Activated naive CD4-positive, alpha-beta T cell treated with Interleukin-2 at 50 U/mL for 16 hours (primary cell): ENCODE data around the gene RTN4RL1.
A peak's percentile ranks its signal among the peaks of the same experiment; 100 is the strongest.

ENCODE experiments used
- DNase-seq: peaks from one replicate; pipeline ENCODE4 v3.0.0-alpha.2; 2020

RTN4RL1 gene

GRCh38 chr17:2059547-2060384 lies 34.6 kb upstream of the RTN4RL1 start:
- DNase-seq = no peak

- peak; percentile 72 for DNase-seq
Measured at GRCh38 chr17:2058586-2059546, 33.7 kb upstream of the RTN4RL1 start.

DNA sequence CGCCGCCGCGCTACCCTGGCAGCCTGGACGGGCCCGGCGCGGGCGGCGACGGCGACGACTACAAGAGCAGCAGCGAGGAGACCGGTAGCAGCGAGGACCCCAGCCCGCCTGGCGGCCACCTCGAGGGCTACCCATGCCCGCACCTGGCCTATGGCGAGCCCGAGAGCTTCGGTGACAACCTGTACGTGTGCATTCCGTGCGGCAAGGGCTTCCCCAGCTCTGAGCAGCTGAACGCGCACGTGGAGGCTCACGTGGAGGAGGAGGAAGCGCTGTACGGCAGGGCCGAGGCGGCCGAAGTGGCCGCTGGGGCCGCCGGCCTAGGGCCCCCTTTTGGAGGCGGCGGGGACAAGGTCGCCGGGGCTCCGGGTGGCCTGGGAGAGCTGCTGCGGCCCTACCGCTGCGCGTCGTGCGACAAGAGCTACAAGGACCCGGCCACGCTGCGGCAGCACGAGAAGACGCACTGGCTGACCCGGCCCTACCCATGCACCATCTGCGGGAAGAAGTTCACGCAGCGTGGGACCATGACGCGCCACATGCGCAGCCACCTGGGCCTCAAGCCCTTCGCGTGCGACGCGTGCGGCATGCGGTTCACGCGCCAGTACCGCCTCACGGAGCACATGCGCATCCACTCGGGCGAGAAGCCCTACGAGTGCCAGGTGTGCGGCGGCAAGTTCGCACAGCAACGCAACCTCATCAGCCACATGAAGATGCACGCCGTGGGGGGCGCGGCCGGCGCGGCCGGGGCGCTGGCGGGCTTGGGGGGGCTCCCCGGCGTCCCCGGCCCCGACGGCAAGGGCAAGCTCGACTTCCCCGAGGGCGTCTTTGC lies 32.8 kb upstream of the RTN4RL1 start:
- DNase-seq = peak; percentile 9

- no peak for DNase-seq
Measured at GRCh38 chr17:2057175-2057759, 32.1 kb upstream of the RTN4RL1 start.

- peak; percentile 56 for DNase-seq
Measured at GRCh38 chr17:2056206-2057174, 31.4 kb upstream of the RTN4RL1 start.

GRCh38 chr17:2055292-2056205 lies 30.4 kb upstream of the RTN4RL1 start:
- DNase-seq = peak; percentile 33

DNA sequence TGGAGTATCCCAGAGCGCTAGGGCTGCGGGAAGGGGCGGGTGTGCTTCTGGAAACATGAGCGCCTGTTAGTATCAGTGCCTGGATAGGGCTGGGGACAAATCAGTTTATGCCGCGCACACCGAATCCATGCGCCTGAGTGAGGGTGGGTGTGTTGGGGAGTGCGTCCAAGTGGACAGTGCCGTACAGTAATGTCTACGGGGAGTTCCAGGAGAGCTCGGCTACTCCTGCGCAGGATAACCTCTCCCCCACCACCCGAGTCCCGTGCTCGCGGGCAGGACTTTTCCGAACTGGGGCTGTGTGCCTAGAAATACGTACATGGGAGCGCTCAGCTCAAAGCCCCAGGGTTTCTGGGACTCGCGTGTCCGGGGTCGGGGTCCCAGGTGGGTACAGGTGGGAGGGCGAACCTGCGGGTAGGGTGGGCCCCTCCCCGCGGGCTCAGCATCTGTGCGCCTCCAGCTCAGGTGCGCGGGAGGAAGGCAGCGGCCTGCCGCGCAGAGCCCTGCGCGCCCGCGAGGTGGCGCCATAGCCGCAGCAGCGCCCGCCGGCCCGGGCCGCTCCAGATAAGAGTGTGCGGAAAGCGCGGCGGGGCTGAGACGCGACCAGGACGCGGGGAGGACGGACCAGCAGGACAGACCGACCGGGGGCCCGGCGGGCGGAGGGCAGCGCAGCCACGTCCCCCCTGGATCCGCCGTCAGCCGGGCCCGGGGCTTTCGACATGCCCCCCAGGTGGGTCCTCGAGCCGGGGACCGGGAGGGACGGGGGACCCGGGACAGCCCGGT lies 29.6 kb upstream of the RTN4RL1 start, which contains the start of gene HIC1:
Gene HIC1 (plus strand): TSS at position 592 of the 780 bp plus-strand sequence. CDS start 1,588 bp downstream, outside the sequence.
- peak; percentile 83 for DNase-seq

GRCh38 chr17:2054262-2054511 lies 29.1 kb upstream of the RTN4RL1 start:
- DNase-seq = no peak

DNA sequence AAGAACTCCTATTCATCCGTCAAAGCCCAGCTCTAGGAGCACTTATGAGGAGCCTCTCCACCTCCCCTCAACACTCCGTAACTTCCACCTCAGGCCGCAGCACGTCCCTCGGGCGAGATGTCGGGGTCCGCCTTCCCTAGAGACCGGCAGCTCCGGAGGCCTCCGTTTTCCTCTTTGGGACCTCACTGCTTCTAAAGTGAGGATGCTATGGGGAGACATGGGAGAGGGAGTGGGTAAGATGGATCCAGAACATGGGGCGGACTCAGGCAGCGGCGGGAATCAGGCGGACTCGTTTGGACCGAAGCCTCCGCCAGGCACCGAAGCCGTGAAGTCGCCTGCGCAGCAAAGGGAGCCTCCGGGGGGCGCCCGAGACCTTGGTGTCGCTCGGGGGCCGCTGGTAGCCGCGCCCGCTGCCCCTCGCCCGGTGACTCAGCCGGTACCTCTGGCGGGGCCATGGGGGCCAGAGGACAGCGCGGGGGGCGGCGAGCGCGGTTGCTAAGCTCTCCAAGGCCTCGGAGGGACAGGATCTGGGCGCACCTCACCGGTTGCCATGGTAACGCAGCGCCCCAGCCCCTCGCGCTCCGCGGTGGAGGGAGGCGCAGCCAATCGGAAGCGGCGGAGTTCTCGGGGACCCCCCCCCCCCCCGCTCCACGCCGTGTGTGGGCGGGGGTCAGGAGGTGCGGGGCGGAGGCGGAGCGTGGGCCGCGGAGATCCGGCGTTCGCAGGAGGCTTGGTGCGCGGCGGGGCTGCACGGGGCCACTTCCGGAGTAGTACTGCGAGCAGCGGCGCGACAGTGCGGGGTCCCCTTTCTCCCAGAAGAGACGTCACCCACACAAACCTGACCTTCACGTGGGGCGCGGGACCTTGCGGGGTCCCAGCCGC lies 28.5 kb upstream of the RTN4RL1 start:
- DNase-seq = peak; percentile 80

DNA sequence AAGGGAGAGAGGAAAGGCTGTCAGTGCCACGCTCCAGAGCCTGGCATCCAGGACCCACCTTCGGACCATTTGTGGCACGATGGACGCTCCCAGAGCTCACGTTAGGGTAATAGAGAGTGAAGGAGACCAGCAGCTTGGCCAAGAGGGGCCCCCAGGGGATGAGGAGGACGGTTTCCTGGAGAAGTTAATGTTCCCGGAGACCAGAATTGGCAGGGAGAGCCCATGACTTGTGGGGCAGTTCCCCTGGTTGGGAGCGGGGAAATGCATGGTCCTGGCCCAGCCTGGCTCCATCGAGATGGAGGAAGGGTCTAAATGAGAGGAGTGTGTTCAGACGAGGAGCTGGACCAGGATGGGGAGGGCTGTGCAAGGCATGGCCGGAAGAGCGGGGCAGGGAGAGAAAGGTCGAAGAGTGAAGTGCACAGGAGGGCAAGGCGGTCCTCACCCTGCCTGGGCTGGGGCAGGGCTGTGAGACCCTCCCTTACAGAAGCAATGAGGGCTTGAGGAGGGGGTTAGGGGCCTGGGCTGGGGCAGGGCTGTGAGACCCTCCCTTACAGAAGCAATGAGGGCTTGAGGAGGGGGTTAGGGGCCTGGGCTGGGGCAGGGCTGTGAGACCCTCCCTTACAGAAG lies 26.9 kb upstream of the RTN4RL1 start:
- DNase-seq = no peak

DNA sequence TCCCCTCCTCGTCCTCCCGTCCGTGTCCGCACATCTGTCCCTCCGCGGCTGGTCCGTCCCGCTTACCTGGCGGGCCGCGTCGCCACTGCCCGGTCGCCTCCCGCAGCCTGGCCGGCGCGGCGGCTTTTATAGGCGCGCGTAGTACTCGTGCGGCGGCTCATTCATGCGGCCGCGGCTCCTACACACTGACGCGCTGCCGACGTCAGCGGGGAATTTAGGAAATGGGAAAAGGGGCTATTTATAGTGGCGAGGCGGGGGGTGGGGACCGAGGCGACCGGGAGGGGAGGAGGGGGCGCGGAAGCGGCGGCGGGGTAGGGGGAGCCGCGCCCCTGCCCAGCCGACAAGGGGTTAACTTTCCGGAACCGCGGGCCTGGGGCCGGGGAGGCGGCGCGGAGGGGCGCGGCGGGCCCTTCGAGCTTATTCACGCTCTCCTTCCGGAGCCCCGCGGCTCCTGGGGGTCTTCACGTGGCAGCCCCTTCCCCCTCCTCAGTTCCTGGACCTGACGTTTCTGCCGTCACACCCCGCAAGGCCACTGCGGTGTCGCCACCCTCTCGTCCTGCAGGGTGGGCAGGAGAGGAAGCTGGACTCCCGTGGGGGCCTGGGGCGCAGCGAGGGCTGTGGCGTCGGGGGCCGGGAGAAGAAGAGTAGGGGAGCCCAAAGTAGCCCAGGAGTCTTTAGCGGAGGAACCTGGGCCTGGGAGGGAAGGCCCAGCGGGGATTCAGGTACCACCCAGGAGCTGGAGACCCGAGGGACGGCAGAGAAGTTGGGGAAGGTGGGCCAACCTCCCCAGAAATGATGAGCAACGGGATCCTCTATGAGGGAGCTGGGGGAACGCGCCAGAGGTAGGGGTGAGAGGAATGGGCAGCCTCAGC lies 26.2 kb upstream of the RTN4RL1 start:
- peak; percentile 24 for DNase-seq

- DNase-seq = peak; percentile 75
Measured at GRCh38 chr17:2050300-2051060, 25.3 kb upstream of the RTN4RL1 start.

DNA sequence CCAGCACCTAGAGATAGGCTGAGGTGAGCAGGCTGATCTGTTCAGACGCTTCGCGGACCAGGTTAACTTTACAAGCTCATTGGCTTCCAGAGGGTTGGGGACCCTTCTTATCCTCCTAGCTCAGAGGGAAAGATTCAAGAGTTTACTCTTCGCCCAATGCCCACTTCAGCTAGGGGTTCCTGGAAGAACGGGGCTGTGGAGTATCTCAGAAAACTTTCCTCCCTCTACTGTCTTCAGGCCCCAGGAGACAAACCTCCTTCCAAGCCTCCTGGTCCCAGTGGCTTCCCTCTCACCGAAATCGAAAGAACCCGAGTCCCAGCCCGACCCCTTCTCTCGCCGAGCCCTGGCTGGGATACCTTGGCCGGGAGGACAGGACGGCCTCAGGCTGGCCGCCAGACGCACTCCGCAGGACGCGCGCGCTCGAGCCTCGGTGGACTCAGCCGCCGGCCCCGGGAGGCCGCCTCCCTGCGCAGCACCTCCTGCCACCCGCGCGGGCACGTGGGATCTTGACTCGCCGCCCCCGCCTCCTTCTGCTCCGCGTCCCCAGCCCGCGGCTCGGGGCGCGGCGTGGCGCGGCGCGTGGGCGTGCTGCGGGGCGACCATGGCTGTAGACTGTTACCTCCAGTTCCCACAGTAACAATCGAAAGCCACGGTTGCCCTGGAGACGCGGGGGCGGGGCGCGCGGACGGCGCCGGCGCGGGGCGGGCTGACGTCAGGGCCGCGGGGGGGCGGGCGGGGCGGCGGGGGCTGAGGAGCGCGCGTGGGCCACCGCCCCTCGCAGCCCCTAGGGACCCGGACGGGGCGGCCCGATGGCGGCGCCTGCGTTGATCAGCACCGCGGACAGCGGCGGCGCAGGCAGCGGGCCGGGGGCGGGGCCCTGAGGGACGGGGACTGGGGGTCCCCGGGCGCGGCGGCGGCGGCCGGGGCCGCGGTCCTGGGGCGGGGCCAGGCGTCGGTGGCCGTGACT lies 24.5 kb upstream of the RTN4RL1 start:
- peak; percentile 92 for DNase-seq

GRCh38 chr17:2048805-2049204 lies 23.7 kb upstream of the RTN4RL1 start:
- no peak for DNase-seq

GRCh38 chr17:2047590-2047989 lies 22.5 kb upstream of the RTN4RL1 start:
- no peak for DNase-seq
